SJCRH30 (cell line): Measurements from ENCODE around the gene CALHM1. TPM values are rescaled to one million over a fixed set of nuclear protein-coding genes. Genes with fewer than 3 reads are reported as not detected.

Experiments
- DNase-seq, 2 experiments: peaks; one replicate each; pipeline ENCODE4 v3.0.0-alpha.2; 2015 to 2020
- H3K27ac ChIP-seq: fragments of 250-450 bp; sonication (Bioruptor Pico); 2 replicates; pipeline ENCODE4 v1.5.1; 2020; ENCODE audit warnings: mild to moderate bottlenecking, moderate library complexity
- H3K27me3 ChIP-seq: fragments of 250-450 bp; sonication (Bioruptor Pico); 2 replicates; pipeline ENCODE4 v1.5.1; 2020; ENCODE audit warnings: mild to moderate bottlenecking, moderate library complexity
- H3K36me3 ChIP-seq: fragments of 250-450 bp; sonication (Bioruptor Pico); 2 replicates; pipeline ENCODE4 v1.5.1; 2020; ENCODE audit warnings: mild to moderate bottlenecking, moderate library complexity
- H3K4me1 ChIP-seq: fragments of 250-450 bp; sonication (Bioruptor Pico); 2 replicates; pipeline ENCODE4 v1.5.1; 2020; ENCODE audit warnings: mild to moderate bottlenecking, moderate library complexity
- H3K4me3 ChIP-seq: fragments of 250-450 bp; sonication (Bioruptor Pico); 2 replicates; pipeline ENCODE4 v1.5.1; 2020; ENCODE audit warnings: mild to moderate bottlenecking, moderate library complexity
- H3K9me3 ChIP-seq: fragments of 250-450 bp; sonication (Bioruptor Pico); replicated peaks from 2 replicates; pipeline ENCODE4 v1.5.1; 2020; ENCODE audit warnings: mild to moderate bottlenecking, moderate library complexity
- total RNA-seq: library from RNA; depleted of rRNA; stranded (reverse); fragments of >200 nt; shearing (Covaris generic); gene quantifications from 2 replicates; pipeline ENCODE4 v1.2.3, GENCODE V29; 2014

Gene CALHM1
- total RNA-seq, 1 experiment from 2014 or later: 0.02 TPM

DNA sequence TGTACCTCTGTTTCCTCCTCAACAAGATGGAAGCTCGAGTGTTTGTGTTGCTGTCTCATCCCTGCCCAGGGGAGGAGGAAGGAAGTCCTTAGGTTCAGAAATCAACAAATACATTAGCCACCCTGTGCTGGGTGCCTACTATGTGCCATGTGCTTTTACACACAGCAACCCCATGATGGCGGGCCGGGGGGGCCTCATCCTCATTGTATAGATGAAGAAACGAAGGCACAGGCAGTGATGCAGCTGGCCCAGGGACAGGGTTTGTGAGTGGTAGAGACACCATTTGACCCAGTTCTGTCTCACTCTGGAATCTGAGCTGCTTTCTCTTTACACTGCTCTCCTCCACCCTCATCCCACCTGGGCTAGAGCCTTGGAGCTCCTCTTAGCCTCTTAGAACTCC, 4.7 kb downstream of the CALHM1 start:
- Histone ChIP-seq H3K9me3 (no peaks in the 10 kb centered on the region), H3K27ac (no peak overlapping the region), H3K4me3 (no peak overlapping the region), H3K27me3 (no peaks in the 10 kb centered on the region), H3K36me3 (0 out of 2 replicates have a peak, but pooled peaks cover 1% of the 10 kb centered on the region), H3K4me1 (peaks cover 33% of the 10 kb centered on the region)
- DNase-seq: no peak

DNA sequence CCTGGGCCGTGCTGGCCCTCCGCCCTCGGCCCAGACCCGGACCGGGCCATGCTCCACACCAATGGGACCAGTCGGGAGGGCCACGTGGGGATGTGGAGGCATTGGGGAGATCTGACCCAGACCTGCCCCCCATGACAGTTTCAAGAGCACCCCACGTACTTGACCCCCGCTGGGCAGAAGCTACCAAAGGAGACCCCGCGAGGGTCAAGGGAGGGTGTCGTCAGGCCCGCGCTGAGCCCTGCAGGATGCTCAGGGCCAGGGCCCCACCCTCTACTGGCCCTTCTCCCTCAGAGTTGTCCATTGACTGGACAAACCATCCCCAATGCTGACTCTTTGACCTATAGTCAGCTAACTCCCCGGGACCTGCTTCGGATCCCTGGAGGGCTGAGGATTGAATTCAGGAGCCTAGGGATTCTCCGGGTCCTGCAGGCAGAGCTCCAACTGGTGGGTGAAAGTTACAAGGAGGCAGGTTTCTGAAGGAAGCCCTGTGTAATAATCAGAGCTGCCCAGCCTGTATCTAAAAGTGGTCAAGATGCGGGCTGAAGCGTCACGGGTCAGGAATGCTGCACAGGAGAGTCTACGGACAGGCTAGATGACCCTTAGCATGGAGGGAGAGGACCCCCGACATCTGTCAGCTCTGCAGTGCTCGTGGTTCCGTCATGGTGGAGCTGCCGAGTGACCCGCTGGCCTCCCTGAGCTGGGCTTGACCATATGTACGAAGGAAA, 6.0 kb downstream of the CALHM1 start:
- peak in 1 of 2 experiments; percentile 37 for DNase-seq
- H3K9me3 ChIP-seq: no peaks in the 10 kb centered on the region
- H3K27me3 ChIP-seq: no peaks in the 10 kb centered on the region
- peak overlapping the region; percentile 67 for H3K27ac ChIP-seq
- peaks cover 11% of the 10 kb centered on the region for H3K36me3 ChIP-seq
- peak overlapping the region; percentile 67 for H3K4me3 ChIP-seq
- peaks cover 22% of the 10 kb centered on the region for H3K4me1 ChIP-seq

GRCh38 chr10:103451831-103452505, 6.7 kb downstream of the CALHM1 start, which contains the start of gene CALHM2:
Gene CALHM2 (minus strand): TSS chr10:103452370. CDS start chr10:103449941, 2,429 bp downstream.
- peak; percentile 85 to 87 for DNase-seq
- peaks cover 15% of the 10 kb centered on the region for H3K4me1 ChIP-seq

GRCh38 chr10:103451091-103451813, 7.4 kb downstream of the CALHM1 start:
- Histone ChIP-seq H3K27me3 (no peaks in the 10 kb centered on the region), H3K27ac (peak overlapping the region; percentile 67), H3K9me3 (no peaks in the 10 kb centered on the region), H3K4me3 (peak overlapping the region; percentile 67), H3K4me1 (peaks cover 7% of the 10 kb centered on the region), H3K36me3 (peaks cover 25% of the 10 kb centered on the region)
- DNase-seq: peak; percentile 76 to 82

More at GRCh38 chr10:103451831-103452505, 6.7 kb downstream of the CALHM1 start, which contains the start of gene CALHM2:
- Histone ChIP-seq H3K27me3 (no peaks in the 10 kb centered on the region), H3K9me3 (no peaks in the 10 kb centered on the region), H3K27ac (peak within 1 kb of the TSS; percentile 67), H3K4me3 (peak within 1 kb of the TSS; percentile 67), H3K36me3 (peaks cover 18% of the 10 kb centered on the region)

- no peaks in the 10 kb centered on the region for H3K27me3 ChIP-seq
- H3K4me3 ChIP-seq: peak overlapping the region; percentile 67
- peaks cover 34% of the 10 kb centered on the region for H3K36me3 ChIP-seq
- peaks cover 5% of the 10 kb centered on the region; the same call in 1 of the 2 replicates for H3K4me1 ChIP-seq
- H3K27ac ChIP-seq: no peak overlapping the region
- H3K9me3 ChIP-seq: no peaks in the 10 kb centered on the region
- DNase-seq: no peak
Measured at GRCh38 chr10:103450201-103450695, 8.5 kb downstream of the CALHM1 start.

DNA sequence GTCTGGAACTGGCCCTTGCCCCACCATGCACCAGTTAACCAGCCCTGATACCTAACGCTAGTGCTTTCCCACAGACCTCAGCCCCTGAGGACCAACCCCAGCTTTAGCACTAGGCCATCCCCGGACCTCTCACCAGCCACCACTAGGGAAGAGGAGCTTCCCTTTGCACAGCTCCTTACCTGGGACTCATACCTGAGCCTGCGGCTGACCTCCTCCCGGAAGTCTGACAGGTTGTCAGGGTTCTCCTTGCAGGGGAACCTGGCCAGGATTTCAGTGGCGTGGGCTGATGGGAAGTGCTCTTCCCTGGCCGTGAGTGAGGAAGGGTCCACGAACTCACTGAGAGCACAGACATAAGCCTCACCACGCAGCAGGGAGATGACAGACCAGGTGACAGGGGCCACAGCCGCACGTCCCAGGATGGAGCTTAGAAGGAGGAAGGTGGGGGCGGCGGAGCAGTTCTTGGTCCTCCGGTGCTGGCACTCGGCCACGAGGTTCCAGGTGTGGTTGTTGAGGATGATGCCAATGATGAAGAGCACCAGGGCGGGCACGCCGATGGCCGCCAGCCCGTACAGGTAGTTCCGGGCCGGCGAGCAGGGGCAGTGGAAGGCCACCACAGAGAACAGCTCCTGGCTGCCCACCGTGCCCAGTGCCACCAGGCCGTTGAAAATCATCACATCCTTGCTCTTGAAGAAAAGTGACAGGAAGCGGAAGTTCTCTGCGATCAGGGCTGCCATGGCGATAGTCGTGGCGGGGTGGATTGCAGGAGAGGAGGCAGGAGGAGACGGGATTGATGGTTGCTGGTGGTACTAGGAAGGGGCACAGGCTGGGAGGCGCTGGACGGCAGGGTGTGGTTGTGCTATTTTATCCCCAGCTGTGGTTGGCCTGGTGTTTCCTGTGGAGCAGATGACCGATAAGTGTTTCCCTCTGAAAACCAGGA, 9.2 kb downstream of the CALHM1 start:
- H3K4me3 ChIP-seq: no peak overlapping the region
- DNase-seq: no peak
- peaks cover 5% of the 10 kb centered on the region; the same call in 1 of the 2 replicates for H3K4me1 ChIP-seq
- H3K36me3 ChIP-seq: peaks cover 42% of the 10 kb centered on the region
- H3K27ac ChIP-seq: no peak overlapping the region
- no peaks in the 10 kb centered on the region for H3K27me3 ChIP-seq
- H3K9me3 ChIP-seq: no peaks in the 10 kb centered on the region

- H3K4me3 ChIP-seq: no peak overlapping the region
- H3K27me3 ChIP-seq: no peaks in the 10 kb centered on the region
- DNase-seq: no peak
- H3K4me1 ChIP-seq: peaks cover 5% of the 10 kb centered on the region; the same call in 1 of the 2 replicates
- no peaks in the 10 kb centered on the region for H3K9me3 ChIP-seq
- no peak overlapping the region for H3K27ac ChIP-seq
- H3K36me3 ChIP-seq: peaks cover 49% of the 10 kb centered on the region
Measured at GRCh38 chr10:103448746-103449145, 10.0 kb downstream of the CALHM1 start.

- no peak for DNase-seq
- peaks cover 65% of the 10 kb centered on the region for H3K36me3 ChIP-seq
- no peak overlapping the region for H3K4me3 ChIP-seq
- no peak overlapping the region for H3K27ac ChIP-seq
- no peaks in the 10 kb centered on the region; the same call in 1 of the 2 replicates for H3K4me1 ChIP-seq
- H3K27me3 ChIP-seq: no peaks in the 10 kb centered on the region
- H3K9me3 ChIP-seq: no peaks in the 10 kb centered on the region
Measured at GRCh38 chr10:103447187-103447586, 11.5 kb downstream of the CALHM1 start.

DNA sequence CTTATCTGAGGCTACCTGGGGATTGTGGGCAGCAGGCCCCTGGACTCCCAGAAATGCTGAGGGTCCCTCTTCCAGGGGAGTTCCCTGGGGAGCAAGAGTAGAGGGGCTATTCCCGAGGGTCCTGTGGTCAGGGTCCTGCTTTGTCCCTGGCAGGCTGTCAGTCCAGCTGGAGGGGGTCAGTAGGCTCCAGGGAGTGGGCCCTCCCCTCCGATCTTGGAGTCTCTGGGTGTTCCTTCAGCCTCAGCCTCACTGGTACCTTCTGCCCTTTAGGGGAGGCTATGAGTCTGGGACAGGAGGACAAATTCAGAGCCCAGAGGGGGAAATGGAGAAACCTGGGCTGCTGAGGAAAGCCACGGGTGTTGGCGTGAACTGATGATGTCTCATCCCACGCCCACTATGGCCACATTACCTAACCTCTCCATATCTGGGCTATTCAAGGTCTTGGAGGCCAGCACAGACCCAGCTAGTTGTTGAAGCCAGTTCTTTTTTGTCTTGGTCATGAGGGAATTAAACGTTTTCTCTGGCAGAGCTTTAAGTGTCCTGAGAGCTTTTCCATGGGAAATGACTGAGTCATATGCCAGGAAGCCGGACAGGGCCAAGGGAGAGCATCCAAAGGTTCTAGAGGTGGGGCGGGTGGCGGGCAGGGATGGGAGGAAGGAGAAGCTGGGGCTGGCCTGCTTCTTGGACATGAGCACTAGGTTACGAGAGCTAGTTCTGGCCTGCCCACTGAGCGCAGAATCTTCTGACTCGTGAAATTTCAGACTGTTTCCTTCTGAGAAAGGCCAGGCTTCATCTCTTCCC, 12.7 kb downstream of the CALHM1 start:
- H3K27ac ChIP-seq: no peak overlapping the region

GRCh38 chr10:103445366-103445765, 13.3 kb downstream of the CALHM1 start:
- H3K4me3 ChIP-seq: no peak overlapping the region
- H3K27me3 ChIP-seq: no peaks in the 10 kb centered on the region
- no peak for DNase-seq
- peaks cover 9% of the 10 kb centered on the region for H3K4me1 ChIP-seq
- H3K36me3 ChIP-seq: peaks cover 83% of the 10 kb centered on the region
- no peaks in the 10 kb centered on the region for H3K9me3 ChIP-seq
- H3K27ac ChIP-seq: no peak overlapping the region

More for the DNA sequence above, 12.7 kb downstream of the CALHM1 start:
- Histone ChIP-seq H3K27me3 (no peaks in the 10 kb centered on the region), H3K9me3 (no peaks in the 10 kb centered on the region), H3K4me1 (peaks cover 3% of the 10 kb centered on the region), H3K4me3 (no peak overlapping the region), H3K36me3 (peaks cover 77% of the 10 kb centered on the region)
- DNase-seq: no peak

DNA sequence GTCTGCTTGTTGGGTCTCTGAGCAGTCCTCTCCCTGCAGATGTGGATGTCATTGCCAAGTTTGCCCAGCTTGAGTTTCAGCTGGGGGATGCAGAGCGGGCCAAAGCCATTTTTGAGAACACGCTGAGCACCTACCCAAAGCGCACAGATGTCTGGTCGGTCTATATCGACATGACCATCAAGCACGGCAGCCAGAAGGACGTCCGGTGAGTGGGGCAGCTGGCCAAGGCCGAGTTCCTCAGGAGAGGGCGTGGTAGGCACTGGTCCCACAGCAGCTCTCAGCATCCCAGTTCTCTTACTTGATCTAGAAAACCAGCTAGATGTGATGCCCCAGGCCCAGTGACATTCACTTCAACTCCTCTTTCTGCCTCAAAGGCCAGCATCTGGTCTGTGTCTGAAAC, 14.2 kb downstream of the CALHM1 start:
- peaks cover 88% of the 10 kb centered on the region for H3K36me3 ChIP-seq
- peaks cover 17% of the 10 kb centered on the region for H3K4me1 ChIP-seq
- no peak overlapping the region for H3K4me3 ChIP-seq

DNA sequence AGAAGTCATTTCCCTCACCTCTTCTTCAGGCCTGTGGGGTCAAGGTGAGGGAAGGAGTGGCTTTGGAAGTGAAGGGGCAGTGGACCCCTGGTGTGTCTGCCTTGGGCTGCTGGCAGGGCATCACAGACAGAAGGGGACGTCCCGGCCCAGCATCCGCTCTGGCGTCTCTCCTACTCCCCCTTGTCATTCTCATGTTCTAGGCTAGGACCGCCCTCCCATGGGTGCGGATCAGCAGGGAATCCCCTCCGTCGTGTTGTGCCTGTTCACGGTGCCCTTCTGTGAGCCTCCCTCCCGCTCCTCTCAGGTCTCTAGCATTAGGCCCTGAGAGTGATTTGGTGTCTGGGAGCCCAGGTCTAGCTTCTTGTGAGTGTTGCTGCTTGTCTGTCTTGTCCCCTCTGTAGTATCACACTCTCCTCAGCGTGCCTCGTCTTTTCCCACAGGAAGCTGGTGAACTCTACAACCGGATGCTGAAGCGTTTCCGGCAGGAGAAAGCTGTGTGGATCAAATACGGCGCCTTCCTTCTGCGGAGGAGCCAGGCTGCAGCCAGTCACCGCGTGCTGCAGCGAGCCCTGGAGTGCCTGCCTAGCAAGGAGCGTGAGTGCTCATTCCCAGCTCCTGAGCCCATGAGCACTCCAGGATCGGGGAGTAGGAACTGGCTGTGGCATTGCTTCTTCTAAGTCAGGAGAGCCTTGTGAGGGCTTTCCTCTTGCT, 15.1 kb downstream of the CALHM1 start:
- no peaks in the 10 kb centered on the region for H3K9me3 ChIP-seq
- H3K4me1 ChIP-seq: peaks cover 24% of the 10 kb centered on the region
- peaks cover 92% of the 10 kb centered on the region for H3K36me3 ChIP-seq
- H3K4me3 ChIP-seq: no peak overlapping the region
- H3K27ac ChIP-seq: no peak overlapping the region
- DNase-seq: no peak
- no peaks in the 10 kb centered on the region for H3K27me3 ChIP-seq

More for the DNA sequence above, 14.2 kb downstream of the CALHM1 start:
- no peaks in the 10 kb centered on the region for H3K27me3 ChIP-seq
- H3K9me3 ChIP-seq: no peaks in the 10 kb centered on the region
- H3K27ac ChIP-seq: no peak overlapping the region
- DNase-seq: no peak
